Measurements from ENCODE around the gene MDFI.

- TF ChIP-seq POLR2A (IDR thresholded peaks at IDR 0.05; ENCODE audit: low read length) (no peak), GATA1 (IDR thresholded peaks at IDR 0.05; ENCODE audit: low read depth, low read length) (no peak)
Observed at GRCh38 chr6:41626022-41626421, 12.2 kb upstream of the MDFI start.
